HUES64 (cell line): ENCODE measurements around the gene CITED2.

Source experiments
- H3K27ac ChIP-seq: 2 replicates; pipeline ENCODE4 v1.7.0; 2013; ENCODE audit warnings: low read depth, low read length, inconsistent platforms
- H3K27me3 ChIP-seq: 2 replicates; pipeline ENCODE4 v1.6.1; 2013; ENCODE audit warnings: mild to moderate bottlenecking, low read length; ENCODE audit not compliant: insufficient read depth
- H3K36me3 ChIP-seq: 2 replicates; pipeline ENCODE4 v1.6.1; 2013; ENCODE audit warnings: mild to moderate bottlenecking, low read length; ENCODE audit not compliant: insufficient read depth
- H3K4me1 ChIP-seq: 2 replicates; pipeline ENCODE4 v1.6.1; 2013; ENCODE audit warnings: mild to moderate bottlenecking, low read length, moderate library complexity; ENCODE audit not compliant: insufficient read depth
- H3K4me3 ChIP-seq: 2 replicates; pipeline ENCODE4 v1.5.1; 2013; ENCODE audit warnings: mild to moderate bottlenecking, low read length, moderate library complexity
- H3K9ac ChIP-seq: 2 replicates; pipeline ENCODE4 v1.6.1; 2013; ENCODE audit warnings: mild to moderate bottlenecking, low read depth, low read length
- H3K9me3 ChIP-seq: 2 replicates; pipeline ENCODE4 v1.6.1; 2013; ENCODE audit warnings: low read depth, low read length; ENCODE audit not compliant: insufficient read depth
- WGBS: fragments of 150-250, 120-280 bp; methylation state at CpG from one replicate; pipeline ENCODE4 v1.1.7; 2013; ENCODE audit warnings: missing lambda C conversion rate; 5-methylcytosine and 5-hydroxymethylcytosine counted together

CITED2 gene

DNA sequence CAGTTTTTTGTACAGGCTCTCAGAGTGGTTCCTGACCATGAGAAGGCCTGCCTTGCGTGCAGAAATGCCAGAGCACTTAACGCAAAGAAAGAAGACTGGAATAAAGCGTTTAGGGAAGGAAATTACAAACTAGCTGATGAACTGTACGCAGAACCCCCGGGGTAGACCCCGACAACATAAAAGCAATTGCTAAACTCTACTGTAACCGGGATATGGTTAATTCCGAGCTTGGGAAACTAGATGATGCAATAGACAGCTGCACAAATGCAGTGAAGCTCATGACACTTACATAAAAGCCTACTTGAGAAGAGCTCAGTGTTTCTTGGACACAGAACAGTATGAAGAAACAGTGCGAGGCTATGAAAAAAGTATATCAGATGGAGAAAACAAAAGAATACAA, 35.7 kb downstream of the CITED2 start:
- Histone ChIP-seq H3K9me3 (no peaks in the 10 kb centered on the region), H3K27me3 (no peaks in the 10 kb centered on the region), H3K27ac (no peak overlapping the region), H3K4me3 (no peak overlapping the region), H3K4me1 (no peaks in the 10 kb centered on the region), H3K36me3 (no peaks in the 10 kb centered on the region), H3K9ac (no peak overlapping the region)
- WGBS: 95% methylated on average over 9 of the region's 9 CpGs

GRCh38 chr6:139337830-139338229, 36.6 kb downstream of the CITED2 start:
- 87% methylated on average over 5 of the region's 5 CpGs for WGBS
- Histone ChIP-seq H3K27ac (no peak overlapping the region), H3K4me1 (no peaks in the 10 kb centered on the region)

GRCh38 chr6:139337001-139337400, 37.4 kb downstream of the CITED2 start:
- WGBS: 93% methylated on average over 1 of the region's 2 CpGs
- Histone ChIP-seq H3K27ac (no peak overlapping the region), H3K27me3 (no peaks in the 10 kb centered on the region), H3K4me1 (no peaks in the 10 kb centered on the region), H3K9me3 (no peaks in the 10 kb centered on the region), H3K9ac (no peak overlapping the region), H3K36me3 (no peaks in the 10 kb centered on the region), H3K4me3 (no peak overlapping the region)

More at GRCh38 chr6:139337830-139338229, 36.6 kb downstream of the CITED2 start:
- H3K36me3 ChIP-seq: no peaks in the 10 kb centered on the region
- H3K4me3 ChIP-seq: no peak overlapping the region
- H3K9me3 ChIP-seq: no peaks in the 10 kb centered on the region
- no peaks in the 10 kb centered on the region for H3K27me3 ChIP-seq
- H3K9ac ChIP-seq: no peak overlapping the region

DNA sequence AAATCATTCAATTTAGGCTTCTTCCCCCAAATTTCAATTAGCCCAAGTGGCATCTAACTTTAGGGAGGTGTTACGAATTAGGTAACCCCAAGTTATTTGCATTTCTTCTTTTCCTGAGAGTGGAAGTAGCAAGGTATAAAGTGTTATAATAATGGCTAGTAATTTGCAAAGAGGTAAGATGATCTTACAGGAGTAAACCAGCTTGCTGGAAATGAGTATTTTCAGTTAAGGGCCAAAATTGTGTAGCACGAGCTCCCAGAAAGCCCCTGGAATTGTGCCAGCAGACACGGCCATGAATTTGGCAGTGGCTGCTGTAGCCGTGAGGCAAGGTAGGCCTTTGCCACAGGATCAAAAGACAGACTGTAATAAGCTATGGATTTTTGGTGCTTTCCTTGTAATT, 38.0 kb downstream of the CITED2 start:
- Histone ChIP-seq H3K9me3 (no peaks in the 10 kb centered on the region), H3K36me3 (no peaks in the 10 kb centered on the region), H3K4me1 (no peaks in the 10 kb centered on the region), H3K9ac (no peak overlapping the region), H3K27ac (no peak overlapping the region), H3K4me3 (no peak overlapping the region), H3K27me3 (no peaks in the 10 kb centered on the region)
- 97% methylated on average over 4 of the region's 4 CpGs for WGBS

GRCh38 chr6:139335447-139336210, 38.8 kb downstream of the CITED2 start:
- Histone ChIP-seq H3K27ac (no peak overlapping the region), H3K27me3 (no peaks in the 10 kb centered on the region), H3K36me3 (no peaks in the 10 kb centered on the region), H3K4me1 (no peaks in the 10 kb centered on the region), H3K4me3 (no peak overlapping the region), H3K9me3 (no peaks in the 10 kb centered on the region), H3K9ac (no peak overlapping the region)
- WGBS: 91% methylated on average over 5 of the region's 5 CpGs

DNA sequence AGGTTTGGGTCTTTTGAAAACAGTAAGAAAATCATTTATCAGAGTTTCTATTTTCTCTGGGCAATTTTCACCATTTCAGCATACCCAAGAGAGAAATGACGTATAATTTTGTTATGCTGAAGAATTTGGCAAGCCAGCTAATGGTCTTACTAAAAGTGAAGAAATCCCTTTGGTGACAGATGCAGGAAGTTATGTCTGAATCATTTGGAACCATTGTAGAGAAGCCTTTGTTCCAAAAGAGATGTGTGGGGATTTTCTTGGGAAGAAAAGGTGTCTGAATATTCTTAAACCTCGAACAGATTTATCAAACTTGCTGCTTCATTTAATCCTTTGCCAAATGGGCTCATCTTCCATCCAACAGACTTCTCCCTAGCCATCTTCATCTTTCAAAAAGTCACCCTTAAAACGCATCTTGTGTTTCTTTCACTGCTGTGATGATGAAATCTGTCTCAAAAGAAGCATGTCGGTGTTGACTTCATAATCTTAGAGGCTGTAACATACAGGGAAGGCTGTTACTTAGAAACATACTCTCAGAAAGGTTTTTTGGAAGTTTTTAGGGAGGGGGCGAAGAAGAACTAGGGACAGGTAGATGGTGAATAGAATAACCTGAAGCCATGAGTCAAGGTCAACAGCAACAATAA, 39.5 kb downstream of the CITED2 start:
- no peak overlapping the region for H3K4me3 ChIP-seq
- H3K27me3 ChIP-seq: no peaks in the 10 kb centered on the region
- no peaks in the 10 kb centered on the region for H3K36me3 ChIP-seq
- H3K9ac ChIP-seq: no peak overlapping the region
- no peaks in the 10 kb centered on the region for H3K4me1 ChIP-seq
- no peaks in the 10 kb centered on the region for H3K9me3 ChIP-seq
- WGBS: 88% methylated on average over 5 of the region's 5 CpGs
- H3K27ac ChIP-seq: no peak overlapping the region

GRCh38 chr6:139330826-139331500, 43.5 kb downstream of the CITED2 start:
- no peaks in the 10 kb centered on the region for H3K27me3 ChIP-seq
- no peaks in the 10 kb centered on the region for H3K36me3 ChIP-seq
- WGBS: 85% methylated on average over 3 of the region's 3 CpGs
- H3K4me3 ChIP-seq: no peak overlapping the region
- no peak overlapping the region for H3K27ac ChIP-seq
- H3K9ac ChIP-seq: no peak overlapping the region
- H3K4me1 ChIP-seq: no peaks in the 10 kb centered on the region
- 0 out of 2 replicates have a peak, but pooled peaks cover 3% of the 10 kb centered on the region for H3K9me3 ChIP-seq

- WGBS: 96% methylated on average over 5 of the region's 5 CpGs
- H3K9ac ChIP-seq: no peak overlapping the region
Measured at GRCh38 chr6:139330306-139330705, 44.1 kb downstream of the CITED2 start.

DNA sequence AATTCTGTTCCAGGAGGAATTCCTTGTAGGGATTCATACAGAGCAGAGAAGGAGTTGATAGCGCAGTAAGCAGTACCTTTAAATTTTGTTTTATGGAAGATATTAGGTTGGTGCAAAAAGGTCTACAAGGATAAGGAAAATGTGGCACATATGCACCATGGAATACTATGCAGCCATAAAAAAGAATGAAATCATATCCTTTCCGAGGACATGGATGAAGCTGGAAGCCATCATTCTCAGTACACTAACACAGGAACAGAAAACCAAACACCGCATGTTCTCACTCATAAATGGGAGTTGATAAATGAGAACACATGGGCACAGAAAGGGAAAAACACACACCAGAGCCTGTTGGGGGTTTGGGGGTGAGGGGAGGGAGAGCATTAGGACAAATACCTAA, 45.2 kb downstream of the CITED2 start:
- no peak overlapping the region for H3K9ac ChIP-seq
- H3K9me3 ChIP-seq: 0 out of 2 replicates have a peak, but pooled peaks cover 3% of the 10 kb centered on the region
- no peak overlapping the region for H3K27ac ChIP-seq
- H3K36me3 ChIP-seq: no peaks in the 10 kb centered on the region
- H3K27me3 ChIP-seq: no peaks in the 10 kb centered on the region
- no peaks in the 10 kb centered on the region for H3K4me1 ChIP-seq
- no peak overlapping the region for H3K4me3 ChIP-seq
- WGBS: over 99% methylated on average over 3 of the region's 3 CpGs

More at GRCh38 chr6:139330306-139330705, 44.1 kb downstream of the CITED2 start:
- Histone ChIP-seq H3K4me1 (no peaks in the 10 kb centered on the region), H3K9me3 (0 out of 2 replicates have a peak, but pooled peaks cover 3% of the 10 kb centered on the region), H3K4me3 (no peak overlapping the region), H3K27me3 (no peaks in the 10 kb centered on the region), H3K36me3 (no peaks in the 10 kb centered on the region), H3K27ac (no peak overlapping the region)

- Histone ChIP-seq H3K4me3 (no peak overlapping the region), H3K36me3 (no peaks in the 10 kb centered on the region), H3K9me3 (0 out of 2 replicates have a peak, but pooled peaks cover 3% of the 10 kb centered on the region), H3K27ac (no peak overlapping the region), H3K27me3 (no peaks in the 10 kb centered on the region), H3K9ac (no peak overlapping the region), H3K4me1 (peaks cover 8% of the 10 kb centered on the region; the same call in 1 of the 2 replicates)
- WGBS: 93% methylated on average over 5 of the region's 5 CpGs
Measured at GRCh38 chr6:139327038-139327437, 47.4 kb downstream of the CITED2 start.

GRCh38 chr6:139325686-139326085, 48.8 kb downstream of the CITED2 start:
- WGBS: 78% methylated on average over 1 of the region's 1 CpG
- Histone ChIP-seq H3K27me3 (no peaks in the 10 kb centered on the region), H3K36me3 (no peaks in the 10 kb centered on the region), H3K4me3 (no peak overlapping the region), H3K4me1 (peaks cover 8% of the 10 kb centered on the region; the same call in 1 of the 2 replicates), H3K9me3 (0 out of 2 replicates have a peak, but pooled peaks cover 3% of the 10 kb centered on the region), H3K27ac (no peak overlapping the region), H3K9ac (no peak overlapping the region)
